Cardiac muscle cell (in vitro differentiated cells and primary cell): ENCODE measurements around the gene SLIT3. TPM values are rescaled to one million over a fixed set of nuclear protein-coding genes. Genes with fewer than 3 reads are reported as not detected.
A peak's percentile ranks its signal among the peaks of the same experiment; 100 is the strongest.

Source experiments
- DNase-seq, 2 donors: peaks; one replicate each; pipeline versions ENCODE4 v3.0.0 to v3.0.0-alpha.2; 2010 to 2017; ENCODE audit warnings: low read depth in 1 of 2, low spot score in 1 of 2
- H3K27ac ChIP-seq: fragments of 200-600 bp; sonication (generic); 2 replicates; pipeline ENCODE4 v1.5.1; 2016
- H3K27me3 ChIP-seq: fragments of 200-600 bp; sonication (generic); 2 replicates; pipeline ENCODE4 v1.6.0; 2016; ENCODE audit warnings: control low read depth
- H3K36me3 ChIP-seq: fragments of 200-600 bp; sonication (generic); 2 replicates; pipeline ENCODE4 v1.5.1; 2016; ENCODE audit warnings: control low read depth
- H3K4me1 ChIP-seq: fragments of 200-600 bp; sonication (generic); 2 replicates; pipeline ENCODE4 v1.8.1; 2017; ENCODE audit warnings: low read depth, mild to moderate bottlenecking, mixed run types
- H3K4me3 ChIP-seq: fragments of 200-600 bp; sonication (generic); 2 replicates; pipeline ENCODE4 v1.5.1; 2016; ENCODE audit warnings: mild to moderate bottlenecking
- H3K9me3 ChIP-seq: fragments of 200-600 bp; sonication (generic); 2 replicates; pipeline ENCODE4 v1.5.1; 2017; ENCODE audit warnings: low read depth, mild to moderate bottlenecking, control low read depth
- polyA plus RNA-seq: library from polyadenylated mRNA; unstranded; fragments of >200 nt; fragmentation: Nextera tagmentation; extraction: Ambion mirVana; gene quantifications from 2 replicates; pipeline ENCODE4 v1.2.1, GENCODE V29; 2016
- total RNA-seq: library from RNA; depleted of rRNA; stranded (reverse); fragments of >200 nt; gene quantifications from 2 replicates; pipeline ENCODE4 v1.2.3, GENCODE V29; 2016
- TF ChIP-seq, protein P1 (sequence below): IDR thresholded peaks from 2 replicates; pipeline ENCODE4 v1.5.1; 2012; ENCODE audit warnings: low read depth, mild to moderate bottlenecking, low read length

Gene SLIT3
- total and polyA plus RNA-seq, 2 experiments from 2014 or later = 50.7 to 111 TPM

DNA sequence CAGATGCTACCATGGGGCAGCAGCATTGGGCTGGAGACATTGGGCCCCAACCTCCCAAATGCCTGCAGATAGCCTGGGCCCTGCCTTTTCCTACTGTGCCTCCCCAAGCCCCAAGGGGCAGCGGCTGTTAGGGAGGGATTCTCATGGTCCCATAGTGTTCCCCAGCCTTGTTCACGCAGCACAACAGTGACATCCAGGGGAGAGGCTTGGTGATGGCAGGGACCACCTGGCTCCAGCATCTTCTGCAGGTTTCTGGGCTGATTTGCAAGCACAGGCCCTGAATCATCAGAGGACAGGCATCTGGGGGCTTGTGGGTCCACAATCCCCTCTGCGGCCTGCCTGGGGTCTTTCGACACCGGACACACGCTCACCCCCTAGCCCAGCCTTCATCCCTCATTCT, 354.6 kb downstream of the SLIT3 start:
- Histone ChIP-seq H3K9me3 (no peaks in the 10 kb centered on the region), H3K27me3 (no peaks in the 10 kb centered on the region), H3K36me3 (no peaks in the 10 kb centered on the region), H3K4me3 (no peak overlapping the region), H3K27ac (peak overlapping the region; percentile 2), H3K4me1 (peaks cover 36% of the 10 kb centered on the region)
- TF ChIP-seq, protein P1, sequence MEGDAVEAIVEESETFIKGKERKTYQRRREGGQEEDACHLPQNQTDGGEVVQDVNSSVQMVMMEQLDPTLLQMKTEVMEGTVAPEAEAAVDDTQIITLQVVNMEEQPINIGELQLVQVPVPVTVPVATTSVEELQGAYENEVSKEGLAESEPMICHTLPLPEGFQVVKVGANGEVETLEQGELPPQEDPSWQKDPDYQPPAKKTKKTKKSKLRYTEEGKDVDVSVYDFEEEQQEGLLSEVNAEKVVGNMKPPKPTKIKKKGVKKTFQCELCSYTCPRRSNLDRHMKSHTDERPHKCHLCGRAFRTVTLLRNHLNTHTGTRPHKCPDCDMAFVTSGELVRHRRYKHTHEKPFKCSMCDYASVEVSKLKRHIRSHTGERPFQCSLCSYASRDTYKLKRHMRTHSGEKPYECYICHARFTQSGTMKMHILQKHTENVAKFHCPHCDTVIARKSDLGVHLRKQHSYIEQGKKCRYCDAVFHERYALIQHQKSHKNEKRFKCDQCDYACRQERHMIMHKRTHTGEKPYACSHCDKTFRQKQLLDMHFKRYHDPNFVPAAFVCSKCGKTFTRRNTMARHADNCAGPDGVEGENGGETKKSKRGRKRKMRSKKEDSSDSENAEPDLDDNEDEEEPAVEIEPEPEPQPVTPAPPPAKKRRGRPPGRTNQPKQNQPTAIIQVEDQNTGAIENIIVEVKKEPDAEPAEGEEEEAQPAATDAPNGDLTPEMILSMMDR = peak; percentile 33
- DNase-seq = peak; percentile 13 to 69

- TF ChIP-seq, protein P1 = no peak
- no peak overlapping the region for H3K4me3 ChIP-seq
- H3K4me1 ChIP-seq = peaks cover 36% of the 10 kb centered on the region
- DNase-seq = peak; percentile 21 to 69
- H3K27me3 ChIP-seq = no peaks in the 10 kb centered on the region
- H3K27ac ChIP-seq = peak overlapping the region; percentile 73
- H3K9me3 ChIP-seq = no peaks in the 10 kb centered on the region
- H3K36me3 ChIP-seq = no peaks in the 10 kb centered on the region
Measured at GRCh38 chr5:168944004-168944403, 356.9 kb downstream of the SLIT3 start.

DNA sequence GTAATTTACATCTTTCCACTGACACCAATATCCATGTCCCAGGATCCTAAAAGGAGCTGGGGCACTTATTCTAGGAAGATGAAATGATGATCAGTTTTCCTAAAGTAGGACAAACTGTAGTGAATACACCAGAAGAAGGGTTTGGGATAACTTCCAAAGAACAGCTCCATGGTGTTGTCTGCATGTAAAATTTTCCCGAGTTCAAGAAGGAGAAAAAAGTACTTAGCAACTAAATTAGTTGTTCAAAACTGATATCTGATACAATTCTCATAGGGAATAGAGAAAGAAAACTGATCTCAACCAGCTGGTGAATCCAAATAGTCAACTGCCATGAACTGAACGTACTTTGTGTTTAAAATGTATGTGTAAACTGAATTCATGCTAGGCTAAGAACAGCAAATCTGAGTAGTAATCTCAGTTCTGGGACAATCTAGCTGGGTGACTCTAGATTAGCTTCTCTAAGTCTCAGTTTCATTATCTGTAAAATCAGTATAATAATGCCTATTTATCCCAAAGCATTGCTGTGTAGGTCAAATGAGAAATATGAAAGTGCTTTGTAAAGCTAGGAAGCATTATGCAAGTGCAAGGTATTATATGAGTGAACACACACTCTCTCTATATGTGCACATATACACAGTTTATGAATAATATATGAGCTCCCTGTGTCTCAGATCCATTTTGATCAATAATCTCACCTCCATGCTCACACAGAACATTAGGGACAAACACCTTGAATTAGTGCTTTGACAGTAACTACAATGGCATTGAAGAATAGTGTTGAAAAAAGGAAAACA, 357.7 kb downstream of the SLIT3 start:
- DNase-seq = no peak
- H3K27me3 ChIP-seq = no peaks in the 10 kb centered on the region
- H3K36me3 ChIP-seq = no peaks in the 10 kb centered on the region
- peaks cover 36% of the 10 kb centered on the region for H3K4me1 ChIP-seq
- H3K4me3 ChIP-seq = no peak overlapping the region
- H3K9me3 ChIP-seq = no peaks in the 10 kb centered on the region
- peak overlapping the region; percentile 73 for H3K27ac ChIP-seq
- TF ChIP-seq, protein P1 = no peak

DNA sequence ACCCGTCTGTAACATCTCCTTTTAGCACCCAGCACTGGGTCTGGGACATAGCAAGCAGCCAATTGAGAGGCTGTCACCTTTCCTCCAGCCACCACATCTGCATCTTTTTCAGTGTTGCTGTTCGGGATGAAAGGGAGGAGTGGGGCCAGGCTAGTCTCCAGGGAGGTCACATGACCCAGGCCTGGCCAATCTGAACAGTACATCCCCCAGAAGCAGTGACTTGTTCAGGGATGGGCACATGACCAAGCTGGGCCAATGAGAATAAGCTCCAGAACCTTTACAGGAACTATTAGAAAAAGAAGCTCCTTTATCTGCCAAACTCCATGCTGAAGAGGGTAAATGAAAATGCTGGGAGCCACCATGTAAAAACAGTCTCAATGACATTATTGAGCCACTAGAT, 359.0 kb downstream of the SLIT3 start:
- DNase-seq = peak in 1 of 2 donors; percentile 48
- peaks cover 36% of the 10 kb centered on the region for H3K4me1 ChIP-seq
- no peak overlapping the region for H3K27ac ChIP-seq
- TF ChIP-seq, protein P1 = no peak
- H3K9me3 ChIP-seq = no peaks in the 10 kb centered on the region
- no peaks in the 10 kb centered on the region for H3K36me3 ChIP-seq
- no peak overlapping the region for H3K4me3 ChIP-seq
- H3K27me3 ChIP-seq = no peaks in the 10 kb centered on the region

GRCh38 chr5:168940712-168941111, 360.2 kb downstream of the SLIT3 start:
- DNase-seq = no peak
- H3K27me3 ChIP-seq = no peaks in the 10 kb centered on the region
- H3K4me3 ChIP-seq = no peak overlapping the region
- H3K36me3 ChIP-seq = no peaks in the 10 kb centered on the region
- peaks cover 30% of the 10 kb centered on the region for H3K4me1 ChIP-seq
- H3K27ac ChIP-seq = no peak overlapping the region
- H3K9me3 ChIP-seq = no peaks in the 10 kb centered on the region
- TF ChIP-seq, protein P1 = no peak
